Astrocyte (in vitro differentiated cells and primary cell): ENCODE measurements around the gene ESD. TPM values are rescaled to one million over a fixed set of nuclear protein-coding genes. Genes with fewer than 3 reads are reported as not detected.

ENCODE experiments used
- DNase-seq: peaks from one replicate; pipeline ENCODE4 v3.0.0-alpha.2; 2010; ENCODE audit warnings: low read depth
- FAIRE-seq: peaks from 2 replicates; lab custom pipeline; 2011; peaks lifted over from hg19 to GRCh38; lab: Jason Lieb, UNC
- H2AFZ ChIP-seq: 2 replicates; pipeline ENCODE4 v1.6.0; 2012; ENCODE audit warnings: low read depth, low read length, inconsistent platforms
- H3K27ac ChIP-seq: 2 replicates; pipeline ENCODE4 v1.5.1; 2011; ENCODE audit warnings: low read depth, low read length, inconsistent platforms
- H3K27me3 ChIP-seq: 2 replicates; pipeline ENCODE4 v1.6.0; 2011; ENCODE audit warnings: low read length, inconsistent platforms; ENCODE audit not compliant: insufficient read depth
- H3K36me3 ChIP-seq: 2 replicates; pipeline ENCODE4 v1.5.1; 2011; ENCODE audit warnings: low read length, inconsistent platforms; ENCODE audit not compliant: insufficient read depth
- H3K4me1 ChIP-seq: 2 replicates; pipeline ENCODE4 v1.5.1; 2011; ENCODE audit warnings: low read length, inconsistent platforms; ENCODE audit not compliant: insufficient read depth
- H3K4me2 ChIP-seq: 2 replicates; pipeline ENCODE4 v1.6.0; 2012; ENCODE audit warnings: low read length, inconsistent platforms
- H3K4me3 ChIP-seq: 2 replicates; pipeline ENCODE4 v1.5.1; 2011; ENCODE audit warnings: low read depth, mild to moderate bottlenecking, low read length, inconsistent platforms; ENCODE audit not compliant: insufficient read depth
- H3K79me2 ChIP-seq: 2 replicates; pipeline ENCODE4 v1.6.0; 2012; ENCODE audit warnings: mild to moderate bottlenecking, low read length, inconsistent platforms; ENCODE audit not compliant: insufficient read depth
- H3K9ac ChIP-seq: 2 replicates; pipeline ENCODE4 v1.6.0; 2012; ENCODE audit warnings: mild to moderate bottlenecking, low read length, inconsistent platforms
- H3K9me3 ChIP-seq: 2 replicates; pipeline ENCODE4 v1.5.1; 2012; ENCODE audit warnings: low read depth, mild to moderate bottlenecking, low read length, inconsistent platforms; ENCODE audit not compliant: insufficient read depth
- H4K20me1 ChIP-seq: 2 replicates; pipeline ENCODE4 v1.6.0; 2012; ENCODE audit warnings: low read length, inconsistent platforms; ENCODE audit not compliant: insufficient read depth
- H3K27ac Mint-ChIP-seq: one replicate; pipeline ENCODE4 v1.8.0; 2021; ENCODE audit warnings: mild to moderate bottlenecking, mixed read lengths; ENCODE audit not compliant: unreplicated experiment
- H3K27me3 Mint-ChIP-seq: one replicate; pipeline ENCODE4 v1.8.0; 2021; ENCODE audit warnings: low read depth, mixed read lengths; ENCODE audit not compliant: unreplicated experiment
- H3K36me3 Mint-ChIP-seq: one replicate; pipeline ENCODE4 v1.8.0; 2021; ENCODE audit warnings: low read depth, mixed read lengths; ENCODE audit not compliant: unreplicated experiment
- H3K4me1 Mint-ChIP-seq: one replicate; pipeline ENCODE4 v1.8.0; 2021; ENCODE audit warnings: low read depth, mixed read lengths; ENCODE audit not compliant: unreplicated experiment
- H3K4me3 Mint-ChIP-seq: one replicate; pipeline ENCODE4 v1.8.0; 2021; ENCODE audit warnings: mild to moderate bottlenecking, moderate library complexity, mixed read lengths; ENCODE audit not compliant: unreplicated experiment
- H3K9me3 Mint-ChIP-seq: one replicate; pipeline ENCODE4 v1.8.0; 2021; ENCODE audit warnings: mild to moderate bottlenecking, mixed read lengths; ENCODE audit not compliant: unreplicated experiment
- EZH2 ChIP-seq: IDR thresholded peaks from 2 replicates; pipeline ENCODE4 v1.6.1; 2012; ENCODE audit warnings: mild to moderate bottlenecking, low read length, inconsistent platforms; ENCODE audit not compliant: insufficient read depth
- total RNA-seq: library from RNA; stranded (reverse); gene quantifications from 2 replicates; pipeline ENCODE4 v1.2.1, GENCODE V29; 2021
- TF ChIP-seq, protein P1 (sequence below): IDR thresholded peaks from 2 replicates; pipeline ENCODE4 v1.5.1; 2011; ENCODE audit warnings: low read depth, mild to moderate bottlenecking, inconsistent platforms, low read length, moderate library complexity; ENCODE audit not compliant: insufficient read depth

The ESD gene
- total RNA-seq, 1 donor from 2014 or later, result 91.3 TPM

DNA sequence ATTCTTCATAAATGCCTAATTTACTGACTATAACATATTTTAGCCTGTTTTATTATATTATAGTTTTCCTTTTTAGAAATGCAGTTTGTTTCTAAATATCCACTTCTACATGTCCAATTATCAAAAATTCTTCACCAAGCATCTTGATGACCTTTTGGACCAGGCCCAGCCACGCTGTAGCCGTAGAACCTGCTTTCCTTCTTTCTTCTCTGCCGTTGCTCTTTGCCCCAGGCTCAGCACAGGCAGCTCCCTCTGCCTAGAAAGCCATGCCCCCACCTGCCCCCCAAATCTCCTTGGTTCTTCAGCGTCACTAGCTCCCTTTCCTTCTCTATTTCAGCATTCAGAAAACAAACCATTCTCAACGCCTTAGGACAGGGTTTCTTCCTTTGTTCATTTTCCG, 65.4 kb downstream of the ESD start:
- Histone ChIP-seq H3K36me3 (peaks cover 17% of the 10 kb centered on the region), H4K20me1 (no peaks in the 10 kb centered on the region), H3K9me3 (no peaks in the 10 kb centered on the region), H3K4me2 (no peak overlapping the region), H3K27ac (no peak overlapping the region), H2AFZ (no peak overlapping the region), H3K27me3 (no peaks in the 10 kb centered on the region), H3K79me2 (no peaks in the 10 kb centered on the region), H3K4me1 (no peaks in the 10 kb centered on the region), H3K4me3 (no peak overlapping the region), H3K9ac (no peak overlapping the region)
- Mint-ChIP-seq H3K4me3 (no peak overlapping the region), H3K27me3 (no peaks in the 10 kb centered on the region), H3K27ac (no peak overlapping the region), H3K4me1 (no peaks in the 10 kb centered on the region), H3K9me3 (no peaks in the 10 kb centered on the region), H3K36me3 (peaks cover 20% of the 10 kb centered on the region)
- DNase-seq (no peak), FAIRE-seq (no peak)
- no peak for TF ChIP-seq EZH2
- TF ChIP-seq, protein P1, sequence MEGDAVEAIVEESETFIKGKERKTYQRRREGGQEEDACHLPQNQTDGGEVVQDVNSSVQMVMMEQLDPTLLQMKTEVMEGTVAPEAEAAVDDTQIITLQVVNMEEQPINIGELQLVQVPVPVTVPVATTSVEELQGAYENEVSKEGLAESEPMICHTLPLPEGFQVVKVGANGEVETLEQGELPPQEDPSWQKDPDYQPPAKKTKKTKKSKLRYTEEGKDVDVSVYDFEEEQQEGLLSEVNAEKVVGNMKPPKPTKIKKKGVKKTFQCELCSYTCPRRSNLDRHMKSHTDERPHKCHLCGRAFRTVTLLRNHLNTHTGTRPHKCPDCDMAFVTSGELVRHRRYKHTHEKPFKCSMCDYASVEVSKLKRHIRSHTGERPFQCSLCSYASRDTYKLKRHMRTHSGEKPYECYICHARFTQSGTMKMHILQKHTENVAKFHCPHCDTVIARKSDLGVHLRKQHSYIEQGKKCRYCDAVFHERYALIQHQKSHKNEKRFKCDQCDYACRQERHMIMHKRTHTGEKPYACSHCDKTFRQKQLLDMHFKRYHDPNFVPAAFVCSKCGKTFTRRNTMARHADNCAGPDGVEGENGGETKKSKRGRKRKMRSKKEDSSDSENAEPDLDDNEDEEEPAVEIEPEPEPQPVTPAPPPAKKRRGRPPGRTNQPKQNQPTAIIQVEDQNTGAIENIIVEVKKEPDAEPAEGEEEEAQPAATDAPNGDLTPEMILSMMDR, result no peak

DNA sequence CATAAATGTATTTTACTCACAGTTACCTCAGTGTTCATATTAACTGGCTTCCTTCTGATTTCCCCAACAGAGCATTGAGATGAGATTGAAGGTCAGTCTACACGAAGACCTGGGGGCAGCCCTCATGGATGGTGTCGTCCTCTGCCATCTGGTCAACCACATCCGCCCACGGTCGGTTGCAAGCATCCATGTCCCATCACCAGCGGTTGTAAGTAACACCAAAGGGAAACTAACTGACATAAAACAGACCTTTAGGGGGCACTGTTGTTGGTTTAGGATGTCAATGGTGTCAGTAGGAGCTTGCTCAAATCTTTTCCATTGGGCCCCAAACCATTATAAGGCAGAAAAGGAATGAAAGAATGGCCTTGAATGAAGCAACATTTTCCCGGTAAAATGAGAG, 68.2 kb downstream of the ESD start:
- no peaks in the 10 kb centered on the region for H3K79me2 ChIP-seq
- no peak overlapping the region for H3K4me2 ChIP-seq
- no peak overlapping the region for H3K9ac ChIP-seq
- no peak overlapping the region for H3K4me3 ChIP-seq
- no peaks in the 10 kb centered on the region for H3K9me3 ChIP-seq
- H3K27me3 Mint-ChIP-seq, result no peaks in the 10 kb centered on the region
- peaks cover 29% of the 10 kb centered on the region for H3K36me3 ChIP-seq
- no peak for FAIRE-seq
- no peak overlapping the region for H3K27ac ChIP-seq
- DNase-seq, result no peak
- TF ChIP-seq EZH2, result no peak
- TF ChIP-seq, protein P1, result no peak
- no peak overlapping the region for H2AFZ ChIP-seq
- H3K36me3 Mint-ChIP-seq, result peaks cover 28% of the 10 kb centered on the region
- no peaks in the 10 kb centered on the region for H4K20me1 ChIP-seq
- no peak overlapping the region for H3K27ac Mint-ChIP-seq
- H3K4me1 ChIP-seq, result no peaks in the 10 kb centered on the region
- no peak overlapping the region for H3K4me3 Mint-ChIP-seq
- no peaks in the 10 kb centered on the region for H3K4me1 Mint-ChIP-seq
- peaks cover 6% of the 10 kb centered on the region for H3K9me3 Mint-ChIP-seq
- no peaks in the 10 kb centered on the region for H3K27me3 ChIP-seq

- H3K4me3 Mint-ChIP-seq, result no peak overlapping the region
- Histone ChIP-seq H3K27ac (no peak overlapping the region), H2AFZ (no peak overlapping the region), H3K4me3 (no peak overlapping the region), H3K79me2 (no peaks in the 10 kb centered on the region), H3K36me3 (peaks cover 22% of the 10 kb centered on the region), H3K9ac (no peak overlapping the region), H3K4me2 (no peak overlapping the region), H3K9me3 (no peaks in the 10 kb centered on the region), H3K4me1 (no peaks in the 10 kb centered on the region), H3K27me3 (no peaks in the 10 kb centered on the region), H4K20me1 (peaks cover 2% of the 10 kb centered on the region)
- FAIRE-seq (no peak), DNase-seq (no peak)
- H3K36me3 Mint-ChIP-seq, result peaks cover 25% of the 10 kb centered on the region
- H3K4me1 Mint-ChIP-seq, result no peaks in the 10 kb centered on the region
- peaks cover 6% of the 10 kb centered on the region for H3K9me3 Mint-ChIP-seq
- TF ChIP-seq, protein P1, result no peak
- no peak for TF ChIP-seq EZH2
- no peaks in the 10 kb centered on the region for H3K27me3 Mint-ChIP-seq
- peak overlapping the region; percentile 66 for H3K27ac Mint-ChIP-seq
Observed at GRCh38 chr13:46726347-46726746, 70.6 kb downstream of the ESD start.

Other genes starting within 250 kb of the ESD start
- gene LRCH1, start 244.0 kb downstream of the ESD start, total RNA-seq, result 17.4 and 17.7 TPM in 2 replicates
- gene HTR2A, start 99.9 kb upstream of the ESD start, total RNA-seq, result not detected in 2 replicates